GM18909 (cell line): ENCODE results near the gene ITPKA.

Source experiments
- ATAC-seq: cut with Tn5 transposase; IDR thresholded peaks from one replicate; pipeline ENCODE4 v1.9.1; 2021; ENCODE audit warnings: mild to moderate bottlenecking; ENCODE audit not compliant: unreplicated experiment, poor library complexity

ITPKA gene

GRCh38 chr15:41507820-41508290, 14.2 kb downstream of the ITPKA start:
- ATAC-seq, result no peak

GRCh38 chr15:41510728-41511127, 17.1 kb downstream of the ITPKA start:
- no peak for ATAC-seq

GRCh38 chr15:41511331-41511898, 17.7 kb downstream of the ITPKA start:
- no peak for ATAC-seq

- ATAC-seq, result no peak
These were observed 18.3 kb downstream of the ITPKA start for GRCh38 chr15:41511899-41512369.

- no peak for ATAC-seq
These were observed 18.9 kb downstream of the ITPKA start for GRCh38 chr15:41512512-41512939.

- ATAC-seq, result no peak
These were observed 19.3 kb downstream of the ITPKA start for GRCh38 chr15:41512940-41513505.

GRCh38 chr15:41513506-41514227, 20.0 kb downstream of the ITPKA start, which contains the start of gene LTK:
TSS of gene LTK (minus strand) at chr15:41513827. CDS start at chr15:41513709, 118 bp downstream.
- ATAC-seq, result no peak

- no peak for ATAC-seq
These were observed 24.3 kb downstream of the ITPKA start for GRCh38 chr15:41517895-41518449.

- no peak for ATAC-seq
These were observed 27.0 kb downstream of the ITPKA start for GRCh38 chr15:41520636-41521035.

GRCh38 chr15:41521614-41522013, 27.9 kb downstream of the ITPKA start:
- ATAC-seq, result no peak

- ATAC-seq, result no peak
These were observed 29.4 kb downstream of the ITPKA start for GRCh38 chr15:41523097-41523496.

- ATAC-seq, result no peak
These were observed 36.8 kb downstream of the ITPKA start for GRCh38 chr15:41530363-41530956.

GRCh38 chr15:41535544-41535943, 41.9 kb downstream of the ITPKA start:
- ATAC-seq, result no peak

GRCh38 chr15:41536866-41537265, 43.2 kb downstream of the ITPKA start:
- ATAC-seq, result no peak

- ATAC-seq, result no peak
These were observed 49.8 kb downstream of the ITPKA start for GRCh38 chr15:41543521-41543870.

- ATAC-seq, result no peak
These were observed 51.0 kb downstream of the ITPKA start for GRCh38 chr15:41544650-41545015.

GRCh38 chr15:41545218-41545617, 51.5 kb downstream of the ITPKA start:
- ATAC-seq, result no peak

- ATAC-seq, result no peak
These were observed 53.4 kb downstream of the ITPKA start for GRCh38 chr15:41546851-41547786.

- ATAC-seq, result no peak
These were observed 56.5 kb downstream of the ITPKA start for GRCh38 chr15:41550066-41550775.
